Activated CD4-positive, alpha-beta T cell treated with anti-CD3 and anti-CD28 coated beads for 1 hour (primary cell): ENCODE data around the gene MOB4.
"Not testable (repeated sequence)": the region's sequence is repeated elsewhere in the genome, so short reads cannot be mapped to it uniquely, and the experiment has no call there.

Experiments used
- DNase-seq: peaks from one replicate; pipeline ENCODE4 v3.0.0-alpha.2; 2020

MOB4 gene

DNA sequence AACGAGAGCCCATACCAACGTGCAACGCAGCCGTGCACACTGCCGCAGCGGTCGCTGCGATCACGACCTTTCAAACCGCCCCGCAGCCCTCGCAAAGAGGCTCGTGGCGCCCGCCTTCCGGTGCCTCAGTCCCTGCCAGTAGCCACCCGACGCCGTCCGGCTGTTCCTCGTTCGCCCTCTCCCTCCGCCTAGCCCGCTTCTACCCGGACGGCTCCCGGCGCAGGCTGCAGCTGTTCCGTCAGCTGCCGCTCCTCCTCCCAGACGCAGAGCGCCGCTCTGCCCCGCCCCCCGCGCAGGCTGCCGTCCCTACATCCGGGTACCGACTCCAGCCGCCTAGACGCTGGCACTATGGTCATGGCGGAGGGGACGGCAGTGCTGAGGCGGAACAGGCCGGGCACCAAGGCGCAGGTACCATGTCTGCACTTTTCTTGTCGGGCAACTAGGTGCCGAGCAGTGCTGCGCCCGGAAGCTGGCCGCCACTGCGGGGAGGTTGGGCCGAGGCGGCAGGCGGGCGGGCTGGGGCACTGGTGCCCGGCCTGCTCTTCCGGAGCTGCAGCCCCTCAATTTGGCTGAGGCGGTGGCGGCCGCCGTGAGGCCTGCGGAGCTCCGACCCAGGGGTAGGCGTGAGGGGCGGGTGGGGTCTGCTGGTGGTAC, at the start of gene MOB4:
MOB4 (plus strand) TSS at position 328 of the 654 bp plus-strand sequence; CDS start at position 349, 21 bp downstream.
- peak; percentile 86 for DNase-seq

DNA sequence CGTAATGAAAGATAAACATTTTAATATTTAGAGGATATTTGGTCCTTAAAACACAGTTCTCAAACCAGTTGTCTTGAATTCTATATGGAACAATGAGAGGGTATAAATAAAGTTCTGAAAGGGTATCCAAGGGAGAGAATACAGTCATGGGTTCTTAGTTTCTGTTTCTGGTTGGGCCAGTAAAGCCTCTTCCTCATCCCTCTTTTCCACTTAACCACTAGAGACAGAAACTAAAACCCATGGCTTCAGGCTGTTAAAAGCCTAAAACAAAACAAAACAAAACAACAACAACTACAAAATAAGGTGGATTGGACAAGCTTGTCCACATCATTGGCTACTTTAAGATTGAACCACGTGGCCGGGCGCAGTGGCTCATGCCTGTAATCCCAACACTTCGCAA, 43.7 kb upstream of the MOB4 start:
- DNase-seq: no peak

DNA sequence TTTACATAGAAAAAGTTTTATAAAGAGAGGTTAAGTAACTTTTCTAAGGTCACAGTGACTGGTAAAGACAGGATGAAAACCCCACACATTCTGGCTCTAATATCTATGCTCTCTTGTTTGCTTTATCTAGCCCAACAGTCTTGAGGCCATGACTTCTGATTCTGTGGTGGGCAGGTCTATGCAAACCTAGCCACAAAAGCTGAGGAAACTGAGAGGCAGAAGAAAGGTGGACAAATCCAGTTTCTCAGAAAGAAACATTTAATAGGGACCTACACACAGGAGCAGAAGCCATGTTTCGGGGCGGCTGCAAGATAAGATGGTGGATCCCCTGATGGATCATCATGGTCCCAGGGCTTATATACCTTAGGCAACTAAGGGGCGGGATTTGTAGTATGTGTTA, 38.1 kb upstream of the MOB4 start:
- no peak for DNase-seq

DNA sequence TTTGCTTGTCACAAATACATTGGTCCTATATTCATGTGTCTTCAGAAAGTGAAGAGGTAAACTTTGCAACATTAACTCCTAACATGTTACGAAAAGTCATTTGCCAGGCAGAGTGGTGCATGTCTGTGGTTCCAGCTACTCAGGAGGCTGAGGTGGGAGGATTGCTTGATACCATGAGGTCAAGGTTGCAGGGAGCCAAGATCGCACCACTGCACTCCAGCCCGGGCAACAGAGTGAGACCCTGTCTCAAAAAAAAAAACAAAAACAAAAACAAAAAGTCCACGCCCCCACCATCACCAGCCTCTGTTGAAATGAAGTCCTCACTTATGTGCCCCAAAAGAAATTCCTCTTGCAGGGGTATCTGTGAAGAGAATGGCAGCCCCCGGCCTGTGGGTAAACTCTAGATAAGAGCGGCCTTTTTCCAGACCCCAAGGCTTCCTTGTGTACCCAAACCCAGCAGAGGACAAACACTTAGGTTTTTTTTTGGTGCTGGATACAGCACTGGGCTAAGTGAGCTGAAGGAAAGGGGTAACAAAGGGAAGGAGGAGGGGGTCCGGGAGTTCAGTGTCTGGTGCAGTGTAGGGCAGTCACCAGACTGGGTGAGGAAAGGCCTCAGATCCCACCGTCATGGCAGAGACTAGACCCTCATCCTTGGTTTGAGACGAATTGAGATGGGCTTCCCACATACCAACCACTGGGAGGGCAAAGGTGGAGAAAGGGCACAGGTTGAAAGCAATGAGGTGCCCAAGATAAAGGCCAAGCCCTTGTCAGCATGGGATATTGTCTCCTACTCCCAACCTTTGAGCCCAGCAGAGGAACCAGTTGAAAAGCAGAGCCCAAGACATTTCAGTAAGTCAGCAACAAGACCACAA, 35.5 kb upstream of the MOB4 start:
- no peak for DNase-seq

DNA sequence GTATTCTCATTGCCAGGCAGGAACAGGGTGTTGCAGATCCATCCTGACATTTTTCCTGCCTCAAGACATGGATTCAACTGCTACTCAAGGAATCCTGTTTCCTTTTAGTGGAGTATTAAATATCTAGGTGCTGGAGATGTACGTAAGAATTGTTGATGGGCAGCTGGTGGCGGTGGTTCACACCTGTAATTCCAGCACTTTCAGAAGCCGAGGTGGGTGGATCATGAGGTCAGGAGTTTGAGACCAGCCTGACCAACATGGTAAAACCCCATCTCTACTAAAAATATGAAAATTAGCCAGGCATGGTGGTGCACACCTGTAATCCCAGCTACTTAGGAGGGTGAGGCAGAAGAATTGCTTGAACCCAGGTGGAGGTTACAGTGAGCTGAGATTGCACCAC, 31.6 kb upstream of the MOB4 start:
- DNase-seq: not testable (repeated sequence)

DNA sequence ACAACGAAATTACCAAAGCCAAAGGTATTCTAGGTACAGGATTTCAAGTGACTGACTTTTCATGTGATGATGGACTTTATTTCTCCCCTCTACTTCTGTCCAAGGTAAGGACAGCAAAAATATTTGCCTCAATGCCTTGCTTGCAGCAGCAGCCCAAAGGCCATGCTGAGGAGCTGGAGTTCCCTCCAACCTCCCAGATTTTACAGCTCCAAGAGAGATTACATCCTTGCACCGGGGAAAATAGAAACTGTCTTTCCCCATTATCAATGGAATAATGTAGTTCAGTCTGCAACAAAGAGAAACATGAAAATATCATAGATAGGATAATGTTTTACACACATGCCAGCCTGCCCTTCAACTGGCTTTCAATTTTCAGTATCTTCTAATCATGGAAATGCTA, 29.7 kb upstream of the MOB4 start:
- DNase-seq: no peak

DNA sequence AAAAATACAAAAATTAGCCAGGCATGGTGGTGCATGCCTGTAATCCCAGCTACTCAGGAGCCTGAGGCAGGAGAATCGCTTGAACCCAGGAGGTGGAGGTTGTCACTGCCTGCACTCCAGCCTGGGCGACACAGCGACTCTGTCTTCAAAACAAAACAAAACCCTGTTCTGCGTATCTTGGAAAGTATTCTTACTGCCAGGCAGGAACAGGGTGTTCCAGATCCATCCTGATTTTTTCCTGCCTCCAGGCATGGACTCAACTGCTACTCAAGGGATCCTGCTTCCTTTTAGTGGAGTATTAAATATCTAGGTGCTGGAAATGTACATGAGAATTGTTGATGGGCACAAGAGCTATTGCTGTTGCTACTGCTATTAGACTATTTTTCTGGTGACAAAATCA, 28.5 kb upstream of the MOB4 start:
- no peak for DNase-seq

DNA sequence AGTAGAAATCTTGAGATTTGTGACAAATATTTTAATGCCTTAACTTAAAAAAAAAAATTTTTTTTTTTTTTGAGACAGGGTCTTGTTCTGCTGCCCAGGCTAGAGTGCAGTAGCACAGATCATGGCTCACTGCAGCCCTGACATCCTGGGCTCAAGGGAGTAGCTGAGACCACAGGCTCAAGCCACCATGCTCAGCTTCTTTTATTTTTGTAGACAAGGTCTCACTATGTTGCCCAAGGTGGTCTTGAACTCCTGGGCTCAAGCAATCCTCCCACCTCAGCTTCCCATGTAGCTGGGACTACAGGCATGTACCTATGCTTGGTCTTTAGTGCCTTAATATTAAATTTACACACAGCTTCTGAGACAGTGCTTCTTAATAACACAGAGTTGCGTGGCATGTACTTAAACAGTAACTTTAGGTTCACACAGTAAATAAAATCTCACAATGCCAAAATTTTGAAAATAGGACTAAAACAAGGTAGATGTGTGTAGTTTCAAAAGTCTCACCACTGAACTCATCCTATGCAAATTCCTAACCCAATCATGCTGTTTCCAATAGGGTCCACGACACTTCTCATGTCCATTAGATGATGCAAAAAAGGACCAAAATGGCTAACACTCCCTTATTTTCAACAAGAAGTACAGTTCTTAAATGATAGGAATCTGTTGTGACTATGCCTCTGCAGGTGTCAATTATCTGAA, 20.3 kb upstream of the MOB4 start:
- no peak for DNase-seq

DNA sequence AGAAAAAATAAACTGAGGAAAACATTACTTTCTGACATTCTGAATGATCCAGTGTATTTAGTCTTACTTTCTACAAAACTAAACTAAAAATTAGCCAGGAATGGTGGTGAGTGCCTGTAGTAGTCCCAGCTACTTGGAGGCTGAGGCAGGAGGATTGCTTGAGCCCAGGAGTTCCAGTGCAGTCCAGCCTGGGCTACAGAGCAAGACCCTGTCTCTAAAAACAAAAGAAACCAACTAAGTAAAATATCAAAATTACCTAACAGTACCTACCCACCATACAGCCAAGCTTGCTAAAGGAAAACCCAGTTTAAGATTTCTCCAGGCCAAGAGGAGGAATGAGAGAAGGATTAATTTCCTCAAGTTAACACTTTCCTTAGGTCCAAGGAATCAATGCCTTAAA, 19.2 kb upstream of the MOB4 start:
- DNase-seq: no peak

DNA sequence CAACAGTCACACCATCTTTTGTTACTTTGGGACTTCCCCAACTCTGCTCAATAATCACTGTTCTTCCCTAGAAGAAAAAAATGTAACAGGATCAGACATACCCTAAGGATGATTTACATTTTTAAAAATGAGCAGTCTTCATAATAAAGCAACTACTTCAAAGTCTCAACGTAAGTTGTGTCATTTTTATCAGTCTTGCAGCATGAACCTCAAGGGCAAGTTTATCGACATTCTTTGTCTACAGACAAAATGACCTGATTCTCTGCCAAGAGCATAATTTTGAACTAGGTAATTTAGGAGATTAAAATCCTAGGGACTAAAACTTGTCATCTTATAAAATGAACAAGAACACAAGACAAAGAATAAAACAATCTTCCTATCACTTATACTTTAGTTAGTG, 18.5 kb upstream of the MOB4 start:
- no peak for DNase-seq

DNA sequence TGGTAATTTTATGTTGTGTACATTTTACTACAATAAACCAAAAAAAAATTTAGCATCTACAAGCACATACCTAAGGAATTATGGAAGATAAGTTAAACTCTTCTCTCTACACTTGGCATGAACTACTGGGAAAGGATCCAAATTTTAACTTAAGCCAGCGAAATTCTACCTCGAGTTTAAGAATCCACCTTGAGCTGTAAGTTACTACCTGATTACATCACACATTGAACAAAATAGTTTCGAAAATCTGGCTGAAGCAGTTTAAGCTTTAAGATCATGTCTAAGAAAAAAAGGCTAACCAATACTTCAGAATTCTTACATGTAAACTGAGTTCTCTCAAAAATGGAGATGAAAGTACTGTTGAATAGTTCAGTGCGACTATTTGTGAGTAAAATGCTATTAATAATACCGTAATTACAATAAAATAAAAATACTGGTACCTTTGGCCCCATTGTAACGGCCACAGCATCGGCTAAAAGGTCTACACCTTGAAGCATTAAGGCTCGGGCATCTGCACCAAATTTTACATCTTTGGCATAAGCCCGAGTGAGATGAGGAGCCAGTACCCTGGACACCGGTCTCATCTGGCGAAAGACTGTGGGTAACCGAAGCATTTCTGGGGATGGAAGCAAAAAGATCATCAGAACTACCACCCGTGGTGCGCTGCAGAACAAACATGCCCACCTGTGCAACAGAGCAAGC, 17.5 kb upstream of the MOB4 start:
- no peak for DNase-seq

DNA sequence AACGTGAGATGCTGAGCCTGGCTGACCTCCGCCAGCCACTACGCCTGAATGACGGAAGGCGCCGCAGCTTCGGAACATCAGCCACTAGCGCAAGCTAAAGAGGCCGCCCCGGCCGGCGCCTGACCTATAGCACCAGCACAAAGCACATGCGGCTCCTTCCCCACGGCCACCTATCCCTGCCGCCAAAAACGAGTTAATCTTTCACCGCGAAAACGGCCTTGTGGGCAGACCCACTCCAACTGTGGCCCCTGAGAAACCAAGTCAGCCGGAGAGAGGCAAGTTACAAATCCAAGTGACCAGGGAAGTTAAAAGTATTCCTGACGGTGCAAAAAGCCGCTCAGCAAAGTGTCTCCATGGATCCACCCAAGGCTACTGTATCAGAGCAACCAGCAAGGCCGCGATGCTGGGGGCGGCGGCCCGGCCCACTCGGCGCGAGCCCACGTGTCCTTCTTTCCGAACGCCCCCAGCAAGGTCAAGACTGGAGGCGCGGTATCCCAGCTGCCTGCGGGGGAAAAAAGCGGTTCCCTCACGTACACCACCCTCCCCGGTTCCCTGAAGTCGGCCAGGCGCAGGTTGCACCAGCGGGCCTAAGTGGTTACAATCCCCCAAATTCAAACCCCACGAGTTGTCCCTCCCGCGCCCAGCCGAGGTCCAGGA, 16.8 kb upstream of the MOB4 start:
- peak; percentile 28 for DNase-seq

DNA sequence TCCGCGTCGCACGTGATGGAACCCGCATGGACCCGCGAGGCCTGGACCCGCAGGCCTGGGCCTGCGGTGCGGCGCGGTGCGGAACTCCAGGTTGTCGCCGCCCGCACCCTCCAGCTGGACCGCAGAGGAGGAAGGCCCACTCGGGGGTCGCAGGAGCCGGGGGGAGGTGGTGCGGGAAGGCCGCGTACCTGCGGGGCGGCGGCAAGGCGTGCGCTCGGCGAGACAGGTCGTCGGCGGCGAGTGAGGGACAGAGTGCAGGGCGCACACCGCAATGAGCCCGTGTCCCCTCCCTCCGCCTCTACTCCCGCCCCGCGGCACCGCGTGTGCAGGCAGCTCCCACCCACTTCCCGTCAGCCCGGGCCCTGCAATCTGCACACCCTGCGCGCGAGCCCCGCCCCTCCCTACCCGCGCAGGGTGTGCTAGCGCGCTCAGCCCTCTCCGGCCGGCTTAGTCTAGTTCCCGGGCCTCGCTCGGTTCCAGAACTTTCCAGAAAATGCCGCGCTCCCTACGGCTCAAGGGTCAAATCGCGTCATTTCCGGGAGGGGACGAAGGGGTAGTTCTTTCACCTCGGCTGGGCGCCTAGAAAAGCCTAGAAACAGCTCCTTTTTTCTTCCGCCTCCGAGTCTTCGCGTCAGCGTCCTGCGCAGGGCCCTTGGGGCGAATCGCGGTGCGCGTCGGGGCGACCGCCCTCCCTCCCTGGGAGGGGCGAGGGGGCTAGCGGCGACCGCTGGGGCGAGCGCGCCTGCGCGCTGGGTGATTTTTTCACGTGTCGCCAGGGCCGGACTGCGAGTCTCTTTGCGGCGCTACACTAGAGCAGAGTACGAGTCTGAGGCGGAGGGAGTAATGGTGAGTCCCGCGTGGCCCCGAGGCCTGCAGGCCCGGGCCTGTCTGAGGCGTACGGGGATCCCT, 16.0 kb upstream of the MOB4 start, which contains the start of the genes HSPD1 and HSPE1:
HSPD1 (minus strand) TSS at position 247 of the 909 bp plus-strand sequence. CDS start 992 bp downstream, outside the sequence.
HSPE1 (plus strand) TSS at position 786 of the 909 bp plus-strand sequence; CDS start at position 844, 58 bp downstream.
- DNase-seq: peak; percentile 95

DNA sequence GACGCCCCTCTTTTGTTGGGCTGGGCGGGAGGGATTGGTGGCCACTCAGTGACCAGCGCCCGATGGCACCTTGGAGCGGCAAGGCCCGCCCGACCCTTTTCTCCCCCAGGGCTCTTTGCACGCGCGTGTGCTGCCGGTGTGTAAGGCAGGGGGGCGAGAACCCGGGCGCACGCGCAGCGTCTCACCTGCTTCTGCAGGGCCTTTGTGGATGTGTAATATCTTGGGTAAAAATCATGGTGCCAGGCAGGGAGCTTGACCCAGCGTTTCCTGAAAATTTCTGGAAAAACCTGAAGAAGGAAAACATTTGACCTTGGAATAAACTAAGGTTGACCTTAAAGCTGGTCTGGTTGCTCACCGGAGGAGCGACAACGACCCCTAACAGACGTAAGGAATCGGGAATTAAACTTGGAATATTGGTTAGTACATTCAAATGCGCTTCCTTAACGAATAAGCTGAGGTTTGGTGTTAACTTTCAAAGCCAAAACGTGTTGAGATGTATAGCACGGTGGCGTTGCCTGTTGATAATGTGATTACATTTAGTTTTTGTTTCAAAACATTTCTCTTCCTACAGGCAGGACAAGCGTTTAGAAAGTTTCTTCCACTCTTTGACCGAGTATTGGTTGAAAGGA, 15.2 kb upstream of the MOB4 start:
- DNase-seq: no peak

DNA sequence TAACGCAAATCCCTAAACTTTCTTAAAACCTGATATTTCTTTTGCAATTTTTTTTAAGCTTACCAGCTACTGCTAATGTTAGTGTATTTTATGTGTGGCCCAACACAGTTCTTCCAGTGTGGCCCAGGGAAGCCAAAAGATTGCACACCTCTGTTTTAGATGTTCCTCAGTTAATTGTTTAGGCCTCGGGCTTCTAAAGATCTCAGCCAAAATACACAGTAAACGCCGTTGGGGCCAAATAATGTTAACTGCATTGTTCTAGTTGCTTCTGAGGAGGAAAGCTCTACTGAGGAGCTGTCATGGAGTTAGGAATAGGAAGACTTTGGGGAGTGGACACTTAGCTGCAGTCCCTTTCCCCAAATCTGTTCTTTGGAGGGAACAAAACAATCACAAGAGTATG, 13.7 kb upstream of the MOB4 start:
- DNase-seq: no peak

DNA sequence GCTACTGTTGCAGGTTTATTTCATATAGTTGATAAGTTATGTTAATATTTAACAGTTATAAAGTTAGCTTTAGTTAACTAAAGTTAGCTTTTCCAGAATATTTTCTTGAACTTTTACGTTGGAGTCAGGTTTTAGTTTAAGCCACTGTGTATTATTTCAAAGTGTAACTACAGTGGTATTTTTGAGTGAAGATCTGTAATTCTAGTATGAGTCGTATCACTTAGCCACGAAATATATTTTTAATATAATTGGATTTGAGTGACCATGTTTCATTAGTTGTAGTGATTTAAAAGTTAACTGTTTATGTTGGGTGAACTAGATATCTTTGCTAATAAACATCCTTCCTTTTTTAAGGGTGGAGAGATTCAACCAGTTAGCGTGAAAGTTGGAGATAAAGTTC, 13.2 kb upstream of the MOB4 start:
- DNase-seq: no peak

DNA sequence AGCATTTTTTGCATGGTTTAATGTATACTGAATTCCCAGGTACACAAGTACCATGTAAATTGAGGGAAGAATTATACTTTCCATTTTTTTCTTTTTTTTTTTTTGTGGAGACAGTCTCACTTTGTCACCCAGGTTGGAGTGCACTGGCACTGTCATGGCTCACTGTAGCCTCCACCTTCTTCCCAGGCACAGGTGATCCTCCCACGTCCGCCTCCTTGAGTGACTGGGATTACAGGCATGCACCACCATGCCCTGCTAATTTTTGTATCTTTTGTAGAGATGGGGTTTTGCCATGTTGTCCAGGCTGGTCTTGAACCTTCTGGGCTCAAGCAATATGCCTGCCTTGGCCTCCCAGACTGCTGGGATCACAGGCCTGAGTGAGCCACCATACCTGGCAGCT, 11.9 kb upstream of the MOB4 start:
- no peak for DNase-seq

DNA sequence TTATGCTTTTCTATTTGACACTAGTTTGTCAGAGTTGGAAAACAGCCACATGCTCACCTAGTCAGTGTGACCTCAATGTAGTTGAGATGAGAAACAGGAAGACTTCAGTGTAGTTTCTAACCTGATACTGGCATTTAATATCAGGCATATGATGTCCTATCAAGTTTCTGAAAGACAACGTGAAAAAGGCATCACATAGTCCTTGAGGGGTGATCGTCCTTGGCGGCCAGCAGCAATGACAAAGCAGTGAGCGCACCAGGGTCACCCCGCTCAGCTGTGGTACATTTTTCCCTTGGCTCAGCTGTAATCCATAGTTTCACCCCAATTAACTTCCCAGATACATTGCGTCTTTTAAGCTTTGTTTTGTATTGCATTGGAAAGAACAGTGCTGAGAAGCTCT, 11.4 kb upstream of the MOB4 start:
- DNase-seq: no peak

DNA sequence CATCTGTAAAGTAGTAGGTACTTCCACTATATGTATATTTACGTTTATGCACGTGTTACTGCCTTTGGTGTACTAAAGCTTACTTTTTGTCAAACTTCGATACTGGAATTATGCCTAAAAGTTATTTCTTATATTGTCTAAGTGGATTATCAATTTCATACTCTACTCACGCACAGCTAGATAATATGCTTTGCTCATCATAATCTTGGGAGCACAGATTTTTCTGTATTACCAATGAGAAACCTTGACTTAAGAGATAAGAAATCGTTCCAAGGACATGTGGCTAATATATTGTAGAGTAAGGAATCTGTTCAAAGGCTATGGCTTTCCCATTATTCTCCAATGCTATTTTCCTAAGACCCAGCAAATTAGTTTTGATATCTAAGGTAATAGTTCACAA, 9.2 kb upstream of the MOB4 start:
- no peak for DNase-seq

DNA sequence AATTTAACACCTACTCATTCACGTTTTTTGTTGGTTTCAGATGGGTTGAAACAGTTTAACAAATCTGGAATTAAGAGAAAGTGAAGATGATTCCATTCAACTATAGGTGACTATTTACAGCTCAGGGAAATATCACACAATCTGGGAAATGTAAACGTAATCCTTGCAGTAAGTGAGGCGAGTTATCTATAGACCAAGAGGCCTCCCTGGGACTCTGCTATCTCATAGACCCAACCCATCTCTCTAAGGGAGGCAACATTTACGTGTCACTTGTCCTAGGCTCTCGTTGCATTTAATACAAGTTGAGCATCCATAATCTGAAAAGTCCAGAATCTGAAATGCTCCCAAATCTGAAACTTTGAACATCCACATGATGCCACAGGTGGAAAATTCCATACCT, 2.0 kb upstream of the MOB4 start:
- DNase-seq: no peak

DNA sequence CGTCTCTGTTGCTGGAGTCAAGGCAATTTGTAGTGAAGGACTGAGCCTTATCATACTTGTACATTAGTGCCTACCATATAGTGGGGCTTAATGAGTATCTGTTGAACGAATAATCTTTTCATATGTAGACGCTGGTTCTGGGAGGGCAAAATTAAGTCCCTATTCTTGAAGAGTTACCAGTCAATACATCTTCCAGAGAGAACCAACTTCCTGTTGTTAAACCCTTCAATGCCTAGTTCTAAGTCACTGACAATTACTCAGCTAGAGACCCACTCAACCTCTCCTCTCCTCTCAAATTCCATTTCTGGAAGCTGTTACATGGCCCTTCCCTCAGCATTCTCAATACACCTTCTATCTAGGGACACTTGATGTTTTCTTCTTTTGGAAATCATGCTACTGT, 1.1 kb upstream of the MOB4 start:
- DNase-seq: no peak
